Breast epithelium (tissue), 3 donors: ENCODE measurements around the gene ATG101.

ENCODE experiments used
- POLR2A ChIP-seq: fragments of 450-650 bp; IDR thresholded peaks from one replicate; pipeline ENCODE4 v1.6.1; 2016; ENCODE audit warnings: antibody characterized with exemption, mild to moderate bottlenecking, moderate library complexity
- POLR2AphosphoS5 ChIP-seq, 3 donors: sonication (generic); formaldehyde crosslinking; IDR thresholded peaks; one replicate each; pipeline ENCODE4 v1.6.1; 2017; ENCODE audit warnings: antibody characterized with exemption in 3 of 3
- TF ChIP-seq, protein P1 (sequence below), 3 donors: fragments of 450-650 bp; IDR thresholded peaks; one replicate each; pipeline ENCODE4 v1.5.1; 2016 to 2017; ENCODE audit warnings: antibody characterized with exemption in 3 of 3, mild to moderate bottlenecking in 3 of 3, moderate library complexity in 3 of 3

DNA sequence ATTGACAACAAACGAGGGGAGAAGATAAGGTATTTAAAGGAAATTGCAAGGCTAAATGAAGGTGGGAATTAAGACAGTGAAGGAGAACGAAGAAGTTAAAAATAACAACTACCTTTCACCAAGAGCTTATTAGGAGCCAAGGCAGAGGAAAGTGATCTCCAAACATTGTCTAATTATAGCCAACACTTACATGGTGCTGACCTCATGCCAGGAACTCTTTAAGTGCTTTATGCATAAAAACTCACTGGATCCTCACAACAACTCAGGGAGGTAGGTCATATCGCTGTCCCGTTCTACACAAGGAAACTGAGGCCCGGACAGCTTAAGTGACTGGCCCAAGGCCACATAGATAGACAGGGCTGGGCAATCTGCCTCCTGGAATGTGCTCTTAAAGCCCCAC, 43.5 kb upstream of the ATG101 start:
- TF ChIP-seq, protein P1, sequence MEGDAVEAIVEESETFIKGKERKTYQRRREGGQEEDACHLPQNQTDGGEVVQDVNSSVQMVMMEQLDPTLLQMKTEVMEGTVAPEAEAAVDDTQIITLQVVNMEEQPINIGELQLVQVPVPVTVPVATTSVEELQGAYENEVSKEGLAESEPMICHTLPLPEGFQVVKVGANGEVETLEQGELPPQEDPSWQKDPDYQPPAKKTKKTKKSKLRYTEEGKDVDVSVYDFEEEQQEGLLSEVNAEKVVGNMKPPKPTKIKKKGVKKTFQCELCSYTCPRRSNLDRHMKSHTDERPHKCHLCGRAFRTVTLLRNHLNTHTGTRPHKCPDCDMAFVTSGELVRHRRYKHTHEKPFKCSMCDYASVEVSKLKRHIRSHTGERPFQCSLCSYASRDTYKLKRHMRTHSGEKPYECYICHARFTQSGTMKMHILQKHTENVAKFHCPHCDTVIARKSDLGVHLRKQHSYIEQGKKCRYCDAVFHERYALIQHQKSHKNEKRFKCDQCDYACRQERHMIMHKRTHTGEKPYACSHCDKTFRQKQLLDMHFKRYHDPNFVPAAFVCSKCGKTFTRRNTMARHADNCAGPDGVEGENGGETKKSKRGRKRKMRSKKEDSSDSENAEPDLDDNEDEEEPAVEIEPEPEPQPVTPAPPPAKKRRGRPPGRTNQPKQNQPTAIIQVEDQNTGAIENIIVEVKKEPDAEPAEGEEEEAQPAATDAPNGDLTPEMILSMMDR (IDR thresholded peaks at IDR 0.05), result no peak
- no peak for TF ChIP-seq POLR2A
- no peak for TF ChIP-seq POLR2AphosphoS5 (IDR thresholded peaks at IDR 0.05)
